GM19452 (cell line): ENCODE results near the gene KLHL8.
"Not testable (repeated sequence)": the region's sequence is repeated elsewhere in the genome, so short reads cannot be mapped to it uniquely, and the experiment has no call there.

Source experiments
- ATAC-seq: cut with Tn5 transposase; IDR thresholded peaks from one replicate; pipeline ENCODE4 v1.9.1; 2021; ENCODE audit not compliant: unreplicated experiment

KLHL8 gene

GRCh38 chr4:87180767-87181166, 39.7 kb downstream of the KLHL8 start:
- ATAC-seq, result no peak

GRCh38 chr4:87179751-87180150, 40.7 kb downstream of the KLHL8 start:
- ATAC-seq, result no peak

- no peak for ATAC-seq
Observed at GRCh38 chr4:87174672-87175071, 45.7 kb downstream of the KLHL8 start.

- no peak for ATAC-seq
Observed at GRCh38 chr4:87171944-87172343, 48.5 kb downstream of the KLHL8 start.

- no peak for ATAC-seq
Observed at GRCh38 chr4:87166296-87166854, 54.0 kb downstream of the KLHL8 start.

GRCh38 chr4:87165892-87166291, 54.5 kb downstream of the KLHL8 start:
- no peak for ATAC-seq

- ATAC-seq, result no peak
Observed at GRCh38 chr4:87153078-87153870, 67.1 kb downstream of the KLHL8 start.

- no peak for ATAC-seq
Observed at GRCh38 chr4:87152310-87153041, 67.9 kb downstream of the KLHL8 start.

GRCh38 chr4:87151730-87152129, 68.7 kb downstream of the KLHL8 start:
- no peak for ATAC-seq

- ATAC-seq, result peak; percentile 64
Observed at GRCh38 chr4:87150498-87151261, 69.7 kb downstream of the KLHL8 start.

- no peak for ATAC-seq
Observed at GRCh38 chr4:87147116-87147515, 73.3 kb downstream of the KLHL8 start.

GRCh38 chr4:87145934-87146333, 74.5 kb downstream of the KLHL8 start:
- ATAC-seq, result not testable (repeated sequence)

GRCh38 chr4:87144356-87144755, 76.1 kb downstream of the KLHL8 start:
- no peak for ATAC-seq

GRCh38 chr4:87141428-87141827, 79.0 kb downstream of the KLHL8 start:
- no peak for ATAC-seq

GRCh38 chr4:87134122-87134521, 86.3 kb downstream of the KLHL8 start:
- no peak for ATAC-seq

- no peak for ATAC-seq
Observed at GRCh38 chr4:87133183-87133582, 87.2 kb downstream of the KLHL8 start.

GRCh38 chr4:87132035-87132434, 88.4 kb downstream of the KLHL8 start:
- no peak for ATAC-seq

- ATAC-seq, result no peak
Observed at GRCh38 chr4:87130985-87131703, 89.3 kb downstream of the KLHL8 start.

- no peak for ATAC-seq
Observed at GRCh38 chr4:87129681-87130080, 90.7 kb downstream of the KLHL8 start.

- ATAC-seq, result no peak
Observed at GRCh38 chr4:87128006-87128705, 92.3 kb downstream of the KLHL8 start.
